Osteoblast (primary cell): ENCODE data around the gene NEK10. TPM values are rescaled to one million over a fixed set of nuclear protein-coding genes. Genes with fewer than 3 reads are reported as not detected.

Experiments used
- DNase-seq: peaks from one replicate; pipeline ENCODE4 v3.0.0; 2011; ENCODE audit warnings: low spot score, mixed read lengths; ENCODE audit not compliant: insufficient read length; ENCODE audit errors: missing footprints
- H2AFZ ChIP-seq: 2 replicates; pipeline ENCODE4 v1.6.0; 2011; ENCODE audit warnings: mild to moderate bottlenecking, low read length
- H3K27ac ChIP-seq: 2 replicates; pipeline ENCODE4 v1.5.1; 2011; ENCODE audit warnings: mild to moderate bottlenecking, low read depth, low read length, moderate library complexity
- H3K27me3 ChIP-seq: 2 replicates; pipeline ENCODE4 v1.6.0; 2012; ENCODE audit warnings: mild to moderate bottlenecking, control low read depth, inconsistent platforms, low read length, moderate library complexity; ENCODE audit not compliant: insufficient read depth
- H3K36me3 ChIP-seq: 2 replicates; pipeline ENCODE4 v1.5.1; 2011; ENCODE audit warnings: mild to moderate bottlenecking, low read length, control low read depth, moderate library complexity; ENCODE audit not compliant: insufficient read depth
- H3K4me1 ChIP-seq: 2 replicates; pipeline ENCODE4 v1.5.1; 2011; ENCODE audit warnings: mild to moderate bottlenecking, low read length, control low read depth, moderate library complexity; ENCODE audit not compliant: insufficient read depth
- H3K4me2 ChIP-seq: 2 replicates; pipeline ENCODE4 v1.6.0; 2011; ENCODE audit warnings: mild to moderate bottlenecking, low read length; ENCODE audit not compliant: insufficient read depth
- H3K4me3 ChIP-seq: fragments of 200-600 bp; sonication (generic); 3 replicates; pipeline ENCODE4 v1.5.1; 2012; ENCODE audit warnings: mild to moderate bottlenecking, low read length, inconsistent platforms; ENCODE audit not compliant: insufficient read depth
- H3K79me2 ChIP-seq: 2 replicates; pipeline ENCODE4 v1.6.0; 2012; ENCODE audit warnings: mild to moderate bottlenecking, low read length, control low read depth, inconsistent platforms; ENCODE audit not compliant: insufficient read depth
- H3K9me3 ChIP-seq: 2 replicates; pipeline ENCODE4 v1.5.1; 2011; ENCODE audit warnings: low read depth, low read length, control low read depth
- H4K20me1 ChIP-seq: 2 replicates; pipeline ENCODE4 v1.6.0; 2012; ENCODE audit warnings: mild to moderate bottlenecking, low read length, control low read depth; ENCODE audit not compliant: insufficient read depth
- CTCF ChIP-seq: IDR thresholded peaks from 2 replicates; pipeline ENCODE4 v1.5.1; 2011; ENCODE audit warnings: mild to moderate bottlenecking, low read depth, low read length, moderate library complexity; ENCODE audit errors: extremely low read depth
- total RNA-seq: library from RNA; depleted of rRNA; stranded (reverse); fragments of >200 nt; gene quantifications from 2 replicates; pipeline ENCODE4 v1.2.3, GENCODE V29; 2012

NEK10 gene
- total RNA-seq, 1 donor, result 69.8 TPM

- Histone ChIP-seq H3K27me3 (no peaks in the 10 kb centered on the region), H3K4me1 (no peaks in the 10 kb centered on the region), H3K4me3 (no peak overlapping the region), H3K36me3 (peaks cover 6% of the 10 kb centered on the region), H4K20me1 (no peaks in the 10 kb centered on the region), H3K79me2 (no peaks in the 10 kb centered on the region), H3K9me3 (no peaks in the 10 kb centered on the region), H3K4me2 (no peak overlapping the region), H2AFZ (no peak overlapping the region), H3K27ac (no peak overlapping the region)
- no peak for DNase-seq
- no peak for TF ChIP-seq CTCF
These were observed 87.5 kb downstream of the NEK10 start for GRCh38 chr3:27281671-27282150.

- no peaks in the 10 kb centered on the region for H3K4me1 ChIP-seq
- H2AFZ ChIP-seq, result no peak overlapping the region
- DNase-seq, result no peak
- H3K27ac ChIP-seq, result no peak overlapping the region
- peaks cover 6% of the 10 kb centered on the region for H3K36me3 ChIP-seq
- peak; percentile 48 for TF ChIP-seq CTCF
- H3K9me3 ChIP-seq, result no peaks in the 10 kb centered on the region
- no peaks in the 10 kb centered on the region for H4K20me1 ChIP-seq
- no peak overlapping the region for H3K4me2 ChIP-seq
- no peaks in the 10 kb centered on the region for H3K79me2 ChIP-seq
- H3K27me3 ChIP-seq, result no peaks in the 10 kb centered on the region
- H3K4me3 ChIP-seq, result no peak overlapping the region
These were observed 90.1 kb downstream of the NEK10 start for GRCh38 chr3:27279123-27279522.

- DNase-seq, result no peak
- Histone ChIP-seq H3K79me2 (no peaks in the 10 kb centered on the region), H2AFZ (no peak overlapping the region), H3K27me3 (no peaks in the 10 kb centered on the region), H3K4me3 (no peak overlapping the region), H3K9me3 (no peaks in the 10 kb centered on the region), H4K20me1 (no peaks in the 10 kb centered on the region), H3K36me3 (peaks cover 4% of the 10 kb centered on the region), H3K4me2 (no peak overlapping the region), H3K4me1 (no peaks in the 10 kb centered on the region), H3K27ac (no peak overlapping the region)
- TF ChIP-seq CTCF, result no peak
These were observed 90.7 kb downstream of the NEK10 start for GRCh38 chr3:27278383-27279055.

GRCh38 chr3:27275441-27275990 lies 93.7 kb downstream of the NEK10 start:
- Histone ChIP-seq H2AFZ (no peak overlapping the region), H3K4me2 (no peak overlapping the region), H3K79me2 (no peaks in the 10 kb centered on the region), H3K27ac (no peak overlapping the region), H3K4me3 (no peak overlapping the region), H3K4me1 (no peaks in the 10 kb centered on the region), H3K36me3 (no peaks in the 10 kb centered on the region), H3K27me3 (no peaks in the 10 kb centered on the region), H4K20me1 (no peaks in the 10 kb centered on the region), H3K9me3 (no peaks in the 10 kb centered on the region)
- DNase-seq, result no peak
- no peak for TF ChIP-seq CTCF
